ENCODE results near the gene PLEKHA7. TPM values are rescaled to one million over a fixed set of nuclear protein-coding genes. Genes with fewer than 3 reads are reported as not detected.

PLEKHA7 gene
- total RNA-seq, 1 experiment from 2014 or later, result 13.0 TPM

GRCh38 chr11:16857186-16857585 lies 157.0 kb downstream of the PLEKHA7 start:
- H3K4me3 Mint-ChIP-seq, result no peak overlapping the region
- DNase-seq (ENCODE audit: low spot score), result no peak
- TF ChIP-seq E2F5 (CRISPR knock-in tag; IDR thresholded peaks at IDR 0.05) (no peak), FOXJ3 (CRISPR knock-in tag; IDR thresholded peaks at IDR 0.05; ENCODE audit: borderline replicate concordance) (no peak), ZNF512 (CRISPR knock-in tag; IDR thresholded peaks at IDR 0.05; ENCODE audit: borderline replicate concordance) (no peak), USF2 (CRISPR knock-in tag; IDR thresholded peaks at IDR 0.05) (no peak), NFYB (CRISPR knock-in tag; conservative IDR thresholded peaks at IDR 0.05; ENCODE audit: low read depth) (no peak), ZNF317 (CRISPR knock-in tag; IDR thresholded peaks at IDR 0.05; ENCODE audit: borderline replicate concordance, low read depth) (no peak), EMX1 (CRISPR knock-in tag; IDR thresholded peaks at IDR 0.05) (no peak), FOXK1 (CRISPR knock-in tag; IDR thresholded peaks at IDR 0.05) (no peak), CREB1 (CRISPR knock-in tag; IDR thresholded peaks at IDR 0.05) (no peak), GABPB1 (CRISPR knock-in tag; IDR thresholded peaks at IDR 0.05) (no peak)
- TF ChIP-seq, protein P1, sequence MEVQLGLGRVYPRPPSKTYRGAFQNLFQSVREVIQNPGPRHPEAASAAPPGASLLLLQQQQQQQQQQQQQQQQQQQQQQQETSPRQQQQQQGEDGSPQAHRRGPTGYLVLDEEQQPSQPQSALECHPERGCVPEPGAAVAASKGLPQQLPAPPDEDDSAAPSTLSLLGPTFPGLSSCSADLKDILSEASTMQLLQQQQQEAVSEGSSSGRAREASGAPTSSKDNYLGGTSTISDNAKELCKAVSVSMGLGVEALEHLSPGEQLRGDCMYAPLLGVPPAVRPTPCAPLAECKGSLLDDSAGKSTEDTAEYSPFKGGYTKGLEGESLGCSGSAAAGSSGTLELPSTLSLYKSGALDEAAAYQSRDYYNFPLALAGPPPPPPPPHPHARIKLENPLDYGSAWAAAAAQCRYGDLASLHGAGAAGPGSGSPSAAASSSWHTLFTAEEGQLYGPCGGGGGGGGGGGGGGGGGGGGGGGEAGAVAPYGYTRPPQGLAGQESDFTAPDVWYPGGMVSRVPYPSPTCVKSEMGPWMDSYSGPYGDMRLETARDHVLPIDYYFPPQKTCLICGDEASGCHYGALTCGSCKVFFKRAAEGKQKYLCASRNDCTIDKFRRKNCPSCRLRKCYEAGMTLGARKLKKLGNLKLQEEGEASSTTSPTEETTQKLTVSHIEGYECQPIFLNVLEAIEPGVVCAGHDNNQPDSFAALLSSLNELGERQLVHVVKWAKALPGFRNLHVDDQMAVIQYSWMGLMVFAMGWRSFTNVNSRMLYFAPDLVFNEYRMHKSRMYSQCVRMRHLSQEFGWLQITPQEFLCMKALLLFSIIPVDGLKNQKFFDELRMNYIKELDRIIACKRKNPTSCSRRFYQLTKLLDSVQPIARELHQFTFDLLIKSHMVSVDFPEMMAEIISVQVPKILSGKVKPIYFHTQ (CRISPR knock-in tag; IDR thresholded peaks at IDR 0.05), result no peak
- TF ChIP-seq, protein P2, sequence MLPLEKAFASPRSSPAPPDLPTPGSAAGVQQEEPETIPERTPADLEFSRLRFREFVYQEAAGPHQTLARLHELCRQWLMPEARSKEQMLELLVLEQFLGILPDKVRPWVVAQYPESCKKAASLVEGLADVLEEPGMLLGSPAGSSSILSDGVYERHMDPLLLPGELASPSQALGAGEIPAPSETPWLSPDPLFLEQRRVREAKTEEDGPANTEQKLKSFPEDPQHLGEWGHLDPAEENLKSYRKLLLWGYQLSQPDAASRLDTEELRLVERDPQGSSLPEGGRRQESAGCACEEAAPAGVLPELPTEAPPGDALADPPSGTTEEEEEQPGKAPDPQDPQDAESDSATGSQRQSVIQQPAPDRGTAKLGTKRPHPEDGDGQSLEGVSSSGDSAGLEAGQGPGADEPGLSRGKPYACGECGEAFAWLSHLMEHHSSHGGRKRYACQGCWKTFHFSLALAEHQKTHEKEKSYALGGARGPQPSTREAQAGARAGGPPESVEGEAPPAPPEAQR (CRISPR knock-in tag; IDR thresholded peaks at IDR 0.05), result no peak
- H3K36me3 Mint-ChIP-seq, result no peaks in the 10 kb centered on the region
- no peaks in the 10 kb centered on the region for H3K4me1 Mint-ChIP-seq
- no peaks in the 10 kb centered on the region for H3K27me3 Mint-ChIP-seq (ENCODE audit: low read depth)
- POLR2A ChIA-PET, result interaction anchor here (0.9 kb wide), 1 partner anchor 103 kb away, joined by 3 read pairs; no protein-coding TSS in a partner anchor
- no peak overlapping the region for H3K27ac Mint-ChIP-seq
- ATAC-seq, result no peak
- CTCF ChIA-PET, result no interaction called here
- H3K9me3 Mint-ChIP-seq, result no peaks in the 10 kb centered on the region

DNA sequence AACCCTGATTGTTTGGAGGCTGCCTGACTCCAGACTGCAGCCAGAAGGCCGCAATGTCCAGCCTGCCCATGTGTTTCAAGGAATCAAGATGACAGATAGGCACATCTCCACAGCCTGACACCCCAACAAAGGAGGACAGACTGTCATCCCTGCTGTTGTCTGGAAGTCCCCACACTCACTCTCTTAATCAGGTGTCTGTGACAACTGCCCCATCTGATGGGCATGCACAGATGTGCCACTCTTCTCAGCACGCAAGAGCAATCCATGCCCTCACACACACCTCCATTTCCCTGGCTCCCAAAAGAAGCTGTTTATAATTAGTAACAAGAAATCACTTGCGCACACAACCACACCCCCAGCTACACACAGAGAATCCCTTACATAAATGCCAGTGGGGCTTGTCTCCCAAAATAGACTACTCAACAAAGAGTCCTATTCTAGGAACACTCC lies 158.2 kb downstream of the PLEKHA7 start:
- DNase-seq (ENCODE audit: low spot score) (no peak), ATAC-seq (no peak)
- Mint-ChIP-seq H3K9me3 (no peaks in the 10 kb centered on the region), H3K4me3 (no peak overlapping the region), H3K4me1 (no peaks in the 10 kb centered on the region), H3K36me3 (no peaks in the 10 kb centered on the region), H3K27me3 (ENCODE audit: low read depth) (no peaks in the 10 kb centered on the region), H3K27ac (no peak overlapping the region)
- CTCF ChIA-PET, result no interaction called here
- POLR2A ChIA-PET, result no interaction called here
- TF ChIP-seq USF2 (CRISPR knock-in tag; IDR thresholded peaks at IDR 0.05) (no peak), CBFB (CRISPR knock-in tag; IDR thresholded peaks at IDR 0.05; ENCODE audit: low read depth) (no peak), CREM (CRISPR knock-in tag; IDR thresholded peaks at IDR 0.05) (no peak), OVOL2 (CRISPR knock-in tag; IDR thresholded peaks at IDR 0.05; ENCODE audit: borderline replicate concordance) (no peak)
- TF ChIP-seq, protein P3, sequence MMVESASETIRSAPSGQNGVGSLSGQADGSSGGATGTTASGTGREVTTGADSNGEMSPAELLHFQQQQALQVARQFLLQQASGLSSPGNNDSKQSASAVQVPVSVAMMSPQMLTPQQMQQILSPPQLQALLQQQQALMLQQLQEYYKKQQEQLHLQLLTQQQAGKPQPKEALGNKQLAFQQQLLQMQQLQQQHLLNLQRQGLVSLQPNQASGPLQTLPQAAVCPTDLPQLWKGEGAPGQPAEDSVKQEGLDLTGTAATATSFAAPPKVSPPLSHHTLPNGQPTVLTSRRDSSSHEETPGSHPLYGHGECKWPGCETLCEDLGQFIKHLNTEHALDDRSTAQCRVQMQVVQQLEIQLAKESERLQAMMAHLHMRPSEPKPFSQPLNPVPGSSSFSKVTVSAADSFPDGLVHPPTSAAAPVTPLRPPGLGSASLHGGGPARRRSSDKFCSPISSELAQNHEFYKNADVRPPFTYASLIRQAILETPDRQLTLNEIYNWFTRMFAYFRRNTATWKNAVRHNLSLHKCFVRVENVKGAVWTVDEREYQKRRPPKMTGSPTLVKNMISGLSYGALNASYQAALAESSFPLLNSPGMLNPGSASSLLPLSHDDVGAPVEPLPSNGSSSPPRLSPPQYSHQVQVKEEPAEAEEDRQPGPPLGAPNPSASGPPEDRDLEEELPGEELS (CRISPR knock-in tag; IDR thresholded peaks at IDR 0.05), result no peak
- TF ChIP-seq, protein P1 (CRISPR knock-in tag; IDR thresholded peaks at IDR 0.05), result no peak
- TF ChIP-seq, protein P4, sequence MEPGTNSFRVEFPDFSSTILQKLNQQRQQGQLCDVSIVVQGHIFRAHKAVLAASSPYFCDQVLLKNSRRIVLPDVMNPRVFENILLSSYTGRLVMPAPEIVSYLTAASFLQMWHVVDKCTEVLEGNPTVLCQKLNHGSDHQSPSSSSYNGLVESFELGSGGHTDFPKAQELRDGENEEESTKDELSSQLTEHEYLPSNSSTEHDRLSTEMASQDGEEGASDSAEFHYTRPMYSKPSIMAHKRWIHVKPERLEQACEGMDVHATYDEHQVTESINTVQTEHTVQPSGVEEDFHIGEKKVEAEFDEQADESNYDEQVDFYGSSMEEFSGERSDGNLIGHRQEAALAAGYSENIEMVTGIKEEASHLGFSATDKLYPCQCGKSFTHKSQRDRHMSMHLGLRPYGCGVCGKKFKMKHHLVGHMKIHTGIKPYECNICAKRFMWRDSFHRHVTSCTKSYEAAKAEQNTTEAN (CRISPR knock-in tag; IDR thresholded peaks at IDR 0.05), result no peak

All from WTC11 (cell line).